Lower lobe of right lung (tissue), 2 donors: Measurements from ENCODE around the gene MYOZ3. TPM values are rescaled to one million over a fixed set of nuclear protein-coding genes. Genes with fewer than 3 reads are reported as not detected.

Experiments used
- ATAC-seq, 2 donors: fragments of 200-7000 bp; cut with Tn5 transposase; one replicate each; pipeline ENCODE4 v1.9.1; 2020 to 2022; ENCODE audit warnings: mild to moderate bottlenecking in 2 of 2, moderate library complexity in 2 of 2
- DNase-seq: peaks from one replicate; pipeline ENCODE4 v3.0.0-alpha.2; 2020
- H3K27ac ChIP-seq: fragments of 200-600 bp; one replicate; pipeline ENCODE4 v1.8.0; 2022
- H3K27me3 ChIP-seq: fragments of 200-600 bp; one replicate; pipeline ENCODE4 v1.8.0; 2022; ENCODE audit warnings: low read depth
- H3K36me3 ChIP-seq: fragments of 200-600 bp; one replicate; pipeline ENCODE4 v1.8.0; 2022; ENCODE audit warnings: mild to moderate bottlenecking
- H3K4me1 ChIP-seq: fragments of 200-600 bp; one replicate; pipeline ENCODE4 v1.8.0; 2022
- H3K4me3 ChIP-seq: fragments of 200-600 bp; one replicate; pipeline ENCODE4 v1.8.0; 2022; ENCODE audit warnings: mild to moderate bottlenecking
- H3K9me3 ChIP-seq: fragments of 200-600 bp; one replicate; pipeline ENCODE4 v1.8.0; 2022
- CTCF ChIP-seq: fragments of 200-600 bp; IDR thresholded peaks from one replicate; pipeline ENCODE4 v1.8.0; 2022; ENCODE audit warnings: antibody characterized with exemption, mild to moderate bottlenecking
- intact Hi-C: fragments of 100-400 bp; cut with DNase I; formaldehyde crosslinking; loops from one replicate; pipeline ENCODE4 v1.11.0; 2022
- total RNA-seq: library from RNA; stranded (reverse); fragmentation: NEBNext Ultra II Directional; extraction: Animal tissue kit (Norgen Biotek cat#: 25700); gene quantifications from one replicate; pipeline ENCODE4 v1.2.1, GENCODE V29; 2021
- donor health status: DM: no; HTN: yes; CAD: no; lungs with severe emphysema.

MYOZ3 gene
- total RNA-seq, 1 donor from 2014 or later, result 0.92 TPM

- Histone ChIP-seq H3K4me3 (peak overlapping the region; percentile 92), H3K9me3 (no peaks in the 10 kb centered on the region), H3K27ac (peak overlapping the region; percentile 92), H3K27me3 (no peaks in the 10 kb centered on the region), H3K4me1 (peaks cover 79% of the 10 kb centered on the region), H3K36me3 (no peaks in the 10 kb centered on the region)
- no peak for DNase-seq
- ATAC-seq, result peak; percentile 31 to 43
- no peak for TF ChIP-seq CTCF
- intact Hi-C loops, result no loop called here
Observed at GRCh38 chr5:150624334-150625163, 36.5 kb upstream of the MYOZ3 start.

GRCh38 chr5:150625164-150625535, 35.9 kb upstream of the MYOZ3 start:
- TF ChIP-seq CTCF, result no peak
- peak overlapping the region; percentile 92 for H3K4me3 ChIP-seq
- H3K36me3 ChIP-seq, result no peaks in the 10 kb centered on the region
- intact Hi-C loops, result no loop called here
- peak overlapping the region; percentile 92 for H3K27ac ChIP-seq
- H3K4me1 ChIP-seq, result peaks cover 79% of the 10 kb centered on the region
- DNase-seq, result peak; percentile 66
- no peaks in the 10 kb centered on the region for H3K27me3 ChIP-seq
- no peaks in the 10 kb centered on the region for H3K9me3 ChIP-seq
- peak; percentile 55 to 61 for ATAC-seq

GRCh38 chr5:150625831-150626746, 35.0 kb upstream of the MYOZ3 start:
- DNase-seq, result no peak
- H3K27ac ChIP-seq, result peak overlapping the region; percentile 92
- ATAC-seq, result peak in 1 of 2 donors; percentile 6
- H3K27me3 ChIP-seq, result no peaks in the 10 kb centered on the region
- no peak for TF ChIP-seq CTCF
- no peaks in the 10 kb centered on the region for H3K9me3 ChIP-seq
- peaks cover 82% of the 10 kb centered on the region for H3K4me1 ChIP-seq
- intact Hi-C loops, result no loop called here
- H3K4me3 ChIP-seq, result peak overlapping the region; percentile 92
- no peaks in the 10 kb centered on the region for H3K36me3 ChIP-seq

- Histone ChIP-seq H3K4me3 (peak overlapping the region; percentile 92), H3K27ac (peak overlapping the region; percentile 92), H3K9me3 (no peaks in the 10 kb centered on the region), H3K4me1 (peaks cover 78% of the 10 kb centered on the region), H3K36me3 (peaks cover 3% of the 10 kb centered on the region), H3K27me3 (no peaks in the 10 kb centered on the region)
- intact Hi-C loops, result no loop called here
- TF ChIP-seq CTCF, result no peak
- peak; percentile 71 to 79 for ATAC-seq
- DNase-seq, result peak; percentile 70
Observed at GRCh38 chr5:150626853-150627276, 34.2 kb upstream of the MYOZ3 start.

GRCh38 chr5:150627731-150628545, 33.1 kb upstream of the MYOZ3 start:
- peaks cover 3% of the 10 kb centered on the region for H3K36me3 ChIP-seq
- TF ChIP-seq CTCF, result no peak
- H3K4me3 ChIP-seq, result peak overlapping the region; percentile 92
- H3K27ac ChIP-seq, result peak overlapping the region; percentile 92
- intact Hi-C loops, result no loop called here
- no peaks in the 10 kb centered on the region for H3K27me3 ChIP-seq
- peaks cover 80% of the 10 kb centered on the region for H3K4me1 ChIP-seq
- ATAC-seq, result no peak
- H3K9me3 ChIP-seq, result no peaks in the 10 kb centered on the region
- no peak for DNase-seq
